Progenitor cell of endocrine pancreas (in vitro differentiated cells): ENCODE results near the gene MPC1L. TPM values are rescaled to one million over a fixed set of nuclear protein-coding genes. Genes with fewer than 3 reads are reported as not detected.

Experiments used
- DNase-seq: peaks from one replicate; pipeline ENCODE4 v3.0.0; 2021; ENCODE audit warnings: low spot score; ENCODE audit not compliant: unreplicated experiment
- H3K27ac Mint-ChIP-seq: 2 replicates; pipeline ENCODE4 v1.8.0; 2021; ENCODE audit warnings: mild to moderate bottlenecking, moderate library complexity, mixed read lengths
- H3K27me3 Mint-ChIP-seq: 2 replicates; pipeline ENCODE4 v1.8.0; 2021; ENCODE audit warnings: mixed read lengths
- H3K36me3 Mint-ChIP-seq: 2 replicates; pipeline ENCODE4 v1.8.0; 2022; ENCODE audit warnings: mixed read lengths; ENCODE audit not compliant: insufficient read depth
- H3K4me1 Mint-ChIP-seq: 2 replicates; pipeline ENCODE4 v1.8.0; 2021; ENCODE audit warnings: low read depth, mixed read lengths
- H3K4me3 Mint-ChIP-seq: 2 replicates; pipeline ENCODE4 v1.8.0; 2021; ENCODE audit warnings: low read depth, mild to moderate bottlenecking, moderate library complexity, mixed read lengths
- H3K9me3 Mint-ChIP-seq: 2 replicates; pipeline ENCODE4 v1.8.0; 2021; ENCODE audit warnings: low read depth, mixed read lengths
- total RNA-seq: library from RNA; stranded (reverse); gene quantifications from 2 replicates; pipeline ENCODE4 v1.2.1, GENCODE V29; 2021
- TF ChIP-seq, protein P1 (sequence below): fragments of 200-600 bp; sonication (generic); IDR thresholded peaks from one replicate; pipeline ENCODE4 v1.5.0; 2021; ENCODE audit warnings: antibody characterized with exemption, mild to moderate bottlenecking; ENCODE audit not compliant: unreplicated experiment

Gene MPC1L
- total RNA-seq, 1 donor from 2014 or later, result not detected

DNA sequence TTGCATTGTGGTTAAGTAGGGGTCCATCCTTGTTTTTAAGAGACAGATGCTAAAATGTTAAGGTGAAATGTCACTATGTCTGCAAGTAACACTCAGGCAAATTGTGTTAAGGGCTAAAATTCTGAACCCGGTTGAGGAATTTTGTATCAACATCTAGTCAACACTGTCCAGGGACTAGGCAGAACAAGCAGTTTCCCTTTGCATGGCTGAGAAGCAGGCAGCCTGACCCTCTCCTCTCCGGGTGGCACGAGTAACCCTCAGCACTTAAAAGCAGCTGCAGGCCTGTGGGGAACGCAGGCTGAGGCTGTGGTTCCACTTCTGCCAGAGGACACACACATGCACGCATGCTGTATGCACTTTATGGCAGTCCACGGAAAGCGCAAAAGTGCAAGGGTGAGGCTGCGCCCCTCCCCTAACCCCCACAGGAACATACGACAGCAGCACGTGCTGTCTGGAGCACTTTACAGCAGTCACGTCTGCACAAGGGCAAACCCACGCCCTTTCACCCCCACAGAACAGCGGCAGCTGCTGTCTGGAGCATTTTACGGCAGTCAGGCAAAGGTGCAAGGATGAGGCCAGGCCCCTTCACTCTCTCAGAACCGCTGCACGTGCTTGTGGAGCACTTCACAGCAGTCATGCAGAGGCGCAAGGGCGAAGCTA, 619 bp upstream of the MPC1L start:
- no peaks in the 10 kb centered on the region for H3K4me1 Mint-ChIP-seq
- H3K27me3 Mint-ChIP-seq, result no peaks in the 10 kb centered on the region
- H3K4me3 Mint-ChIP-seq, result no peak overlapping the region
- H3K27ac Mint-ChIP-seq, result no peak overlapping the region
- TF ChIP-seq, protein P1, sequence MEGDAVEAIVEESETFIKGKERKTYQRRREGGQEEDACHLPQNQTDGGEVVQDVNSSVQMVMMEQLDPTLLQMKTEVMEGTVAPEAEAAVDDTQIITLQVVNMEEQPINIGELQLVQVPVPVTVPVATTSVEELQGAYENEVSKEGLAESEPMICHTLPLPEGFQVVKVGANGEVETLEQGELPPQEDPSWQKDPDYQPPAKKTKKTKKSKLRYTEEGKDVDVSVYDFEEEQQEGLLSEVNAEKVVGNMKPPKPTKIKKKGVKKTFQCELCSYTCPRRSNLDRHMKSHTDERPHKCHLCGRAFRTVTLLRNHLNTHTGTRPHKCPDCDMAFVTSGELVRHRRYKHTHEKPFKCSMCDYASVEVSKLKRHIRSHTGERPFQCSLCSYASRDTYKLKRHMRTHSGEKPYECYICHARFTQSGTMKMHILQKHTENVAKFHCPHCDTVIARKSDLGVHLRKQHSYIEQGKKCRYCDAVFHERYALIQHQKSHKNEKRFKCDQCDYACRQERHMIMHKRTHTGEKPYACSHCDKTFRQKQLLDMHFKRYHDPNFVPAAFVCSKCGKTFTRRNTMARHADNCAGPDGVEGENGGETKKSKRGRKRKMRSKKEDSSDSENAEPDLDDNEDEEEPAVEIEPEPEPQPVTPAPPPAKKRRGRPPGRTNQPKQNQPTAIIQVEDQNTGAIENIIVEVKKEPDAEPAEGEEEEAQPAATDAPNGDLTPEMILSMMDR, result no peak
- peaks cover 5% of the 10 kb centered on the region for H3K36me3 Mint-ChIP-seq
- peaks cover 16% of the 10 kb centered on the region for H3K9me3 Mint-ChIP-seq
- no peak for DNase-seq

- peaks cover 12% of the 10 kb centered on the region for H3K9me3 Mint-ChIP-seq
- TF ChIP-seq, protein P1, result no peak
- no peaks in the 10 kb centered on the region for H3K27me3 Mint-ChIP-seq
- no peak overlapping the region for H3K4me3 Mint-ChIP-seq
- H3K4me1 Mint-ChIP-seq, result no peaks in the 10 kb centered on the region
- DNase-seq, result no peak
- peaks cover 7% of the 10 kb centered on the region for H3K36me3 Mint-ChIP-seq
- H3K27ac Mint-ChIP-seq, result no peak overlapping the region
Observed at GRCh38 chrX:40623665-40624064, 437 bp downstream of the MPC1L start.

GRCh38 chrX:40625294-40625693, 2.1 kb downstream of the MPC1L start:
- no peak overlapping the region for H3K27ac Mint-ChIP-seq
- no peaks in the 10 kb centered on the region for H3K4me1 Mint-ChIP-seq
- H3K4me3 Mint-ChIP-seq, result no peak overlapping the region
- TF ChIP-seq, protein P1, result no peak
- H3K36me3 Mint-ChIP-seq, result peaks cover 7% of the 10 kb centered on the region
- no peak for DNase-seq
- no peaks in the 10 kb centered on the region for H3K27me3 Mint-ChIP-seq
- H3K9me3 Mint-ChIP-seq, result peaks cover 12% of the 10 kb centered on the region

- Mint-ChIP-seq H3K27ac (no peak overlapping the region), H3K4me1 (no peaks in the 10 kb centered on the region), H3K4me3 (no peak overlapping the region), H3K36me3 (peaks cover 9% of the 10 kb centered on the region), H3K27me3 (no peaks in the 10 kb centered on the region), H3K9me3 (peaks cover 15% of the 10 kb centered on the region)
- no peak for DNase-seq
- TF ChIP-seq, protein P1, result no peak
Observed at GRCh38 chrX:40628506-40628905, 5.3 kb downstream of the MPC1L start.

DNA sequence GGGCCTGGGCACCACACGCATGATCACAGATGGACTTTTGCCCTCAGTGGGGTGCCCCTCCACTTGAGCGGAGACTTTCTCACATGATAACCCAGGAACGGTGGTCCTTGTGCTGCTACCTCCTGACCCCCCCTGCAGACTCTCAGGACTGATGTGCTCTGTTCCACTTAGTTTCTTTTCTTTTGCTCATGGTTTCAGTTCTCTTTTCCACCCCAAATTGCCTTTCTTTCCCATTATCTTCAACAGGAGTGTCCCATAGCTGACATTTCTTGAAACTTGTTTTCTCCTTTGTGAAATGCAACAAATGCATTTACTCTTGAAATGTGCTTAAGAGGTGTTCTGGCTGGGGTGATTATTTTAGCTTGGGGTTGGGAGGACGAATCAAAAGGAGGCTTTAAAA, 9.0 kb downstream of the MPC1L start:
- Mint-ChIP-seq H3K4me3 (no peak overlapping the region), H3K4me1 (no peaks in the 10 kb centered on the region), H3K27ac (no peak overlapping the region), H3K9me3 (peaks cover 9% of the 10 kb centered on the region), H3K27me3 (no peaks in the 10 kb centered on the region), H3K36me3 (peaks cover 10% of the 10 kb centered on the region)
- TF ChIP-seq, protein P1, result no peak
- no peak for DNase-seq
